NAMALWA (cell line): ENCODE results near the gene GALNT10.

Source experiments
- DNase-seq: peaks from one replicate; pipeline ENCODE4 v3.0.0-alpha.2; 2015; ENCODE audit warnings: low spot score

Gene GALNT10

DNA sequence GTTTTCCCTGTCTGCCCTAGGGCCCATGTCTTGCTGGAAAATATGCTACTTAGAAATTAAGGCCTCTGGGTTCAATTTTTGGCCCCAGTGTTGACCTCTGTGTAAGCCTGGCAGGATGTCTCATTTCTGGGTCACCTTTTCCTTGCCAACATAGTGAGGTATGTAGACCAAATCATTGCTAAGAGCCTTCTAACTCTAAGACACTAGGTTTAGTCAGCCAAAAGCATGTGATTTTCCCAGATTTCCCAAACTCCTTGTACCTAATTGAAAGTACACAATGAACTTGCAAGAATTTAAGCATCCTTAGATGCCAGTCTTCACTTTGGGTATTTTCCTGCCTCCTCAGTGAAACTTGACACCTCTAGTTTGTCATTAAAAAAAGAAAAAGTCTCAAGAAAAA lies 77.0 kb downstream of the GALNT10 start:
- no peak for DNase-seq

DNA sequence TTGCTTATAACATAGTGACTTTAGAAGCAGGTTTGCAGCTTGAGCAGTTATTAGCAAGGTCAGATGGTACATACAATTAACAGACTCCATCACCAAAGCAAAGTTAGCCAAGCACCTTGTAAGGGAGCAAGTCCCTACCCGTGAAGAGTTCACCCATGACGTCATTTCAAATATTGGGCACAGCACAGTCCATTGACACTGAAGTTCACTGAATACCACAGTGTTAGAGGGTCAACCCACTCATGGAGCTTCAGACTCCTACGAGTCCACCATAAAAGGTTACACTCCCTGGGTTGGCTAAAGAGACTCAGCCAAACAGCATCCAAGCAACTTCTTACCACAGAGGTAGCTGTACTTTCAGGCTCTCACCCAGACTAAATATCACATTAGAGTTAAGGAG lies 77.5 kb downstream of the GALNT10 start:
- DNase-seq: no peak

GRCh38 chr5:154269414-154269813 lies 78.9 kb downstream of the GALNT10 start:
- DNase-seq: no peak

- DNase-seq: no peak
Observed at GRCh38 chr5:154271466-154271865, 80.9 kb downstream of the GALNT10 start.

GRCh38 chr5:154271936-154272514 lies 81.5 kb downstream of the GALNT10 start:
- DNase-seq: no peak

DNA sequence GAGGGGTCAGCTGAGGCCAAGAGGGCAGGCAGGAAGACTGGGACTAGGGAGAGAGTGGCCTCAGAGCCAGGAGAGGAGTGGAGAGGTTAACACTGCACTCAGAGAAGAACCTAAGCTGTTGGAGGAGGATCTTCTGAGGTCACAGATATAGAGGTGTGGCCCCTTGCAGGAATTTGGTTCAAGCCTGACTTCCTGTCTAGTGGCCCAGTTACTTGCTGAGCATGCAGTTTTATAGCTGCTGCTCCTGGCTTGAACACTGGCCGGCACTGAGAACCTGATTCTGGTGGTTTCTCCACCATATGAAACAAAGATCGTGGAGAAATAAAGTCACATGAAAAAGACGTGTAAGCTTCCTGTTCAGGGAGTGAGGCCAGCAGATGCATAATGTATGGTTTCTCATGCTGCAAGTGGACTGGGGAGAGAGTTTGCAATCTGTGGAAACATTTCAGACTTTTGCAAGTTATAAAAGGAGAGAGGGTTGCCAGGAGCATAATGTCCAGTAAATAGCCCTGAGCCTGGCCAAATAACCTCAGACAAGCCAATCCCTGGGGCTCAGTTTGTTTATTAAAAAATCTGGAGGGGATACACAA lies 82.6 kb downstream of the GALNT10 start:
- DNase-seq: no peak

DNA sequence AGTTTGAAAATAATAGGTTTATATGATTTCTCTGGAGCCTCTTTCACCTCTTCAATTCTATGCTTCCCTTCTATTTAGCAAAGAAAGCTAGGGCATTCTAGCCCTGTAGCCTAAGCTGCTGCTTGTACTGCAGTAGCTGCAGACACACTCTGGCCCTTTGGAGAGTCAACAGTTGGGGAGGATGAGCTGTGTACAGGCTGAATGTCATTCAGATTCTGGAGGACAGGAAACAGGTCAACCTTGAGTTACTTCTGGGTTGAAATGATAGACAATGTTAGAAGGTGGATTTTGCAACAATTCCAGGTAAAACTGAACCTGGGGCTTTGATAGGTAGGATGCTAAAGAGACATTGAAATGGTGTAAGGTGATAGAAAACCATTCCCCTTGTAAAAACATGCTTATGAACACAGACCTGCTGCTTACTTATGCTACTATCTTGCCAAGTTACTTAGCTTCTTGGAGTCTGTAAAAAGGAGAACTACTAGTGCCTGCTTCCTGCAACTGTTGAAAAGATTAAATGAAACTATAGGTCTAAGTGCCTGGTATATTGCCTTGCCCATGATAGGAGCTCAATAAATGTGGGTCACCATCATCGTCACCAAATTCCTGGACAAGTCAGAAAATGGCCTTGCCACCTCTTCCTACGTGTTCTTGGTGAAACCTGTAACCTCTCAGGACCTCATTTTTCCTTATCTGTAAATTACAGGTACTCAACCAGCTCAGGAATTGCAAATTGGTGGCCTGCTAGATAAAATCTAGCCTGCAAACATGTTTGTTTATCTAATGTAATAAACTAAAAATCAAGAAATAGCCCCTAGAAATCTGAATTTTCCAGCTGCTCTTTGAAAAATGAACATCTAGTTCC lies 83.7 kb downstream of the GALNT10 start:
- DNase-seq: no peak

GRCh38 chr5:154274828-154275185 lies 84.3 kb downstream of the GALNT10 start:
- DNase-seq: no peak

DNA sequence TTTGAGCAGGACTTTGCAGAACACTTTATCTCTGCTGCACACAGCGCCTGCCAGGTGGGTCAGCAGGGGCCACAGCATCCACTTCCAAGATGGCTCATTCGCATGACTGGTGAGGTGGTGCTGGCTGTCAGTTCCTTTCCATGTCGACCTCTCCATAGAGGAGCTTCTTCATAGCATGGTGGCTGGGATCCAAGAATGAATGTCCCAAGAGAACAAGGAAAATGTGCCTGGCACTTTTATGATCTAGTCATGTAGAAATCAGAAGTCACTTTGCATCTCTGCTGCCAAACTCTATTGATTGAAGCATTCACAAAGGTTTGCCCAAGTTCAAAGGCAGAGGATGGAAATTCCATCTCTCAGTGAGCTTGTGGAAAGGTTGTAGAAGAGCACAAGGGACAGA lies 85.0 kb downstream of the GALNT10 start:
- no peak for DNase-seq

DNA sequence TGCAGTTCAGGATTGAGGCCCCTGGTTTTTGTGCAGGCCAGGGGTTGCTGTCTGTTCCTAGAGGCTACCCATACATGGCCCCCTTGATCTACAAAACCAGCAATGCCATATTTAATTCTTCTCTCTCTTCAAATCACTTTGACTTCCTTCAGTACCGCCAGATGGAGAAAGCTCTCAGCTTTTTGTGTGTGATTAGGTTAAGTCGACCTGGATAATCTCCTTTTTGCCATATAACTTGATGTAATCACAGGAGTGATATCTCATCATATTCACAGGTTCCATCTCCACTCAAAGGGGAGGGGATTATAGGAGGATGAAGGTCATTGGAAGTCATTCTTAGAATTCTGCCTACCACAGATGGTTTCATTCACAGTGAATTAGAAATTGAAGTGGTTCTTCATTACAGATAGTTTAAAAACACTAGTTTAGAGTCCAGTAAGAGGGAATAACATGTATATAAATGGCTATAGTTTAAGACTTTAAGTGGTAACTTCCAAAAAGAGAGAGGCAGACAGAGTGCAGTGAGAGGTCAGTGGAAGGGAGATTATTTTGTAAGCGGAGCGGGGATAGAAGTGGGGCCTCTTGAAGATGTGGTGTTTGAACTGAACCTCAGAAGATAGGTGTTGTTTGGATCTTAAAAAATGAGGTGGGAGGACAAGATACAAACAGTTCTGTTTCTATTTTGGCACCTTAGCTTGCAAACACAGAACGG lies 85.9 kb downstream of the GALNT10 start:
- no peak for DNase-seq

DNA sequence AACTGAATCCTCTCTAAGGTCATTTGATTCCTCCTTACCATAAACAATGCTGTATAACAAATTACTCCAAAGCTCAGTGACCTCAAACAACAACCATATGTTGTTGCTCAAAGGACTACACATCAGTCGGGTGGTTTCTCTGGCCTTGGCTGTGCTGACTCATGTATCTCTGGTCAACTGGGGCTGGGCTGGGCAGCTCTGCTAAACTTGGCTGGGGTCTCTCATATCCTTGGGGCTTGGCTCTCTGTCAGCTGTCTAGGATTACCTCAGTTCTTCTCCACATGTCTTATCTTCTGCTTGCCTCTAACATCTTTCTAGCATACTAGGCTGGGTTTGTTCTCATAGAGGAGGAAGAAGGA lies 86.4 kb downstream of the GALNT10 start:
- DNase-seq: no peak

- no peak for DNase-seq
Observed at GRCh38 chr5:154277499-154277898, 87.0 kb downstream of the GALNT10 start.

DNA sequence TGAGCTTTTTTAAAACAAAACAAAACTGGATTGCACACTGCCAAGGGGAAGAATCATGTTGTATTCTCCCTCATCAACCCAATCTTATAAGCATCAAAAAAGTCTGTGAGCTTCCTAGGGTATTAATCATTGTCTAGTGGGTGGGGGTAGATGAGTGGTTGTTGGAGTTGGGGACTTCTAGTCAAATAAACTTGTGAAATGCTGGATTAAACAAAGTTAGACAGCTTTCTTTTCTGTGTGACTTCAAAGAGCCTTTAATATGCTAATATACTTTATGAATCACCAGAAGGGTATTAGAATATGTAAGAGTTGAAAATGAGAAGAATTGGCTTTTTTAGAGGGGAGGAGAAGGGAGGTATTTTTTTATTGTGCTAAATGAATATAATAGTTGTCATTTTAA lies 87.7 kb downstream of the GALNT10 start:
- DNase-seq: no peak

GRCh38 chr5:154278908-154279307 lies 88.4 kb downstream of the GALNT10 start:
- no peak for DNase-seq

- peak; percentile 3 for DNase-seq
Observed at GRCh38 chr5:154284433-154284832, 93.9 kb downstream of the GALNT10 start.

DNA sequence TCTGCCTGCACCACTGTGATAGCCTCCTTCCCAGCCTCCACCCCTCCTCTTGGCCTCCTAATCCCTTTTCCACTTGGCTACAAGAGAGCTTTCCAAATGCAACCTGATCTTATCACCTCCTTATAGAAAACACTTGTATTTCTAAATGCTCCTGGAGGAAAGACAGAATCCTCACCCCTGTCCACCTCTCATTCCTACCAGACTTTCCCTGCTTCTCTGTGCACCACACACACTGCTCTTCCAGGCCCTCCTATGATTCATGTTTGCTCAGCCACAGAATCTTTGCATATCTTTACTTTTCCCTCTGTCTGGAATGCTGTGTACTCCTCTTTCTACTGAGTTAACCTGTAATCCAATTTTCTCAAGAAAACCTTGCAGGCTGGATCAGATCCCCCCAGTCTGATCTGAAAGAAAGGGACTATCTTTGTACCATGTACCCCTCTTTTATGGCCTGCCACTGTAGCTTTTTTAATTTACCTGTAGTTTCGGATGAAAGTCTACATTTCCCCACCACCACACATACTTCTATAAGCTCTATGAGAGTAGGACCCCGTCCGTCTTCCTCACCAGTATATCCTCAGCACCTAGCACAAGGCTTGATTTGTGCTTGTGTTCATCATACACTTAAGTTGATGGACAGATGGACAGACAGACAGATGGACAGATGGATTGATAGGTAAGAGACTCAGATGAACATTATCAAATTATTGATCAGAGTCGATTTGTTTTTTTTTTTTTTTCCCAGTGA lies 95.3 kb downstream of the GALNT10 start:
- DNase-seq: no peak

GRCh38 chr5:154286557-154286956 lies 96.0 kb downstream of the GALNT10 start:
- DNase-seq: no peak

DNA sequence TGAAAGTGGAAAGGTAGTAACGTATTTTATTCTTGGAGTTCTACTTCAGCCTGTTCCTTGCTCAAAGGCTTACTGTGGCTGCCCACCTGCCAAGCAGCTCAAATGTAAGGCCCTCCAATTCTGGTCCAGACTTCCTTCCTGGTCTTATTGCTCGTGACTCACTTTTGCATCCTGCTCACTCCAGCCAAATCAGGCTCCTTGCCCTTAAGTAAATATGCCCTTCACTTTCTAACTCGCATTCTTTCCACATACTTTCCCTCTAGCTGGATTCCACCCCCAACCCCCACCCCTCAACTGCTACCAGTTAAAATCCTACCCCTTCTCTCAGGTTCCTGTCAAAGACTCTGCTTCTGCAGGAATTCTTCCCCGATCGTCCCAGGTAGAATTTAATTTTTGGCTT lies 96.6 kb downstream of the GALNT10 start:
- DNase-seq: no peak

DNA sequence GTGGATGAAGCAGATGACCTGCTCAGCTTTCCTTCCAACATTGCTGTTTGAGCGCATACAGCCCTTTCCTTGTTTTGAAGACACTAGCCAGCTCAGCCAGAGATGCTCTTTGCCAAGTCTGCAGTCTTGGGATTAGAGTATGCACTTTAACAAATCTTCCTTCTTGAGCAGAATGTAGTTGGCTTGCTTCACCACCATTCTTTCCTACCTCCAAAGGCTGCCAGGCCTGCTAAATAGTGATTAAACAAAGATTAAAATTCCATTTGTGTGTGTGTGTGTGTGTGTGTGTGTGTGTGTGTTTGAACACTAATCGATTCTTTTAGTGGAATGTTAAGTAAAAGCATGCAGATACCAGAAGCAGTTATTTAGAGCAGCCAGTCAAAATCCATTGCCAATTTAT lies 97.6 kb downstream of the GALNT10 start:
- DNase-seq: no peak

GRCh38 chr5:154291917-154292316 lies 101.4 kb downstream of the GALNT10 start:
- DNase-seq: no peak

DNA sequence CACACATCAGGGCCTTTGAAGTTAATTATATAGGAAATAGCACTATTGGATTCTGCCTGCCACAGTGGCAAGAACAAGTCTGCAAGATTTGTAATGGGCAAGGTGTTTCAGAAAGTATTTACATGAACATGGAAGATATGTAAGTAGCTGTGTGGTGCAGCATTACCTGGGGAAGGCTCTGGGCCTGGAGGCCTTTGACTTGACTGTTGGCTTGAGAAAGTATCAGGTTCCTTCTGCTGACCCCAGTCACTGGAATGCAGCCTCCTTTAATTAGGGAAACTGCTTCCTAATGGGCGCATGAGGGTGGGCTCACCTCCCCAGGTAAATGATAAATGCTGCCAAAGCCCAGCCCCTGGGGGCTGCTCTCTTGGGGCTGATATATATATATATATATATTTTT lies 102.7 kb downstream of the GALNT10 start:
- DNase-seq: no peak

GRCh38 chr5:154295551-154295950 lies 105.0 kb downstream of the GALNT10 start:
- DNase-seq: no peak
